ENCODE data around the gene PLEKHF1.

- TF ChIP-seq CTCF (IDR thresholded peaks at IDR 0.05; ENCODE audit: low read depth, low read length, poor library complexity, severe bottlenecking) (no peak), EZH2phosphoT487 (IDR thresholded peaks at IDR 0.05; ENCODE audit: borderline replicate concordance, low read length) (no peak)
Measured at GRCh38 chr19:29635963-29636362, 29.3 kb upstream of the PLEKHF1 start.

Data from DOHH2 (cell line).